ENCODE measurements around the gene LRP6.
"Not testable (repeated sequence)": the region's sequence is repeated elsewhere in the genome, so short reads cannot be mapped to it uniquely, and the experiment has no call there.

Gene LRP6

DNA sequence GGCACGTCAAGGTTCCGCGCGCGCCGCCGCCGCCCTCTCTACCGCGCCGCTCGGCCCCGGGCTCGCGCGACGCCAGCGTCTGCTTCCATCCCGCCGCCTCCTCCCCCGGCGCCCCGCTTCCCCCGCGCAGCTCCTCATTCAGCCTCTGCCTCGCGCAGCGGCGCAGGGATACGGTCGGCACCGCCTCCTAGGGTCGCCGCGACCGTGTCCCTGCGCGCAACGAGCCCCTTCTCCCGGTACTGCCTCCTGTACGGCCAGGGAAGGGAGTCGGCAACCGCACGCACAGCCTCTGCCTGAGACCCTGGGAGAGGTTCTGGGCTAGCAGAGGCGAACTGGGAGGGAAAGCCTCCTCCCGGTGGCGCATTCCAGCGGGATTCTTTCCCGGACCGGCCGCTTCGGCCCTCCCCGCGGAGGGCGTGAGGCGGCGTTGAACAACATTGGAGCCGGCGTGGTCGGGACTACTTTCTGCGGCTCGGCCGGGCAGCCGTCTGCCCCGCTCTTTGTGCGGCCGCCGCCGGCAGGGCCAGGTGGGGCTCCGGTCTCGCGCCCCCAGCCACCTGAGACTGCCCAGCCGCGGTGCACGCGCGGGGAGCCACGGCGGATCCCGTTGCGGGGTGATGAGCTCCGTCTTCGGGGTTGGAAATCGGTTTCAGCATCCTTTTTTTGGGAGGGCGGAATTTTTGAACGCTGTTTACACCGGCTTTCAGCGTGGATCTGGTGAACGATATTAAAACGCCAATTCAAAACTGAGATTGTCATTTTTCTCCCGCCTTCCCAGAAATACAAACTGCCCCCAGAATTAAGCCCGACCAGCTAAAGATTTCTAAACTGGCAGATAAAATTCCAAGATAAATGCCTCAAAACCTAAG is at the start of gene LRP6:
Gene LRP6, minus strand, starts transcription at position 172 of the 869 bp plus-strand sequence. CDS start 309 bp downstream, outside the sequence.
- Histone ChIP-seq H3K4me3 (ENCODE audit: low read depth in 1 of 5, low read length in 5 of 5) (peak within 1 kb of the TSS; percentile 78 to 92 (median 90)), H3K27ac (ENCODE audit: low read depth, low read length) (peak within 1 kb of the TSS; percentile 89), H3K9me3 (ENCODE audit: control insufficient read depth in 5 of 5, low read length in 5 of 5) (no peaks in the 10 kb centered on the region), H3K9ac (ENCODE audit: low read length in 5 of 5) (peak within 1 kb of the TSS; percentile 87 to 99 (median 89)), H3K36me3 (ENCODE audit: control insufficient read depth in 5 of 5, insufficient read depth in 5 of 5, low read length in 5 of 5) (no peaks in the 10 kb centered on the region), H3K27me3 (ENCODE audit: control insufficient read depth in 5 of 5, insufficient read depth in 4 of 5, low read length in 5 of 5) (no peaks in the 10 kb centered on the region), H3K4me1 (ENCODE audit: control insufficient read depth in 5 of 5, insufficient read depth in 5 of 5, low read length in 5 of 5) (peaks cover 0 to 32% (median 26%) of the 10 kb centered on the region in 5 donors)

DNA sequence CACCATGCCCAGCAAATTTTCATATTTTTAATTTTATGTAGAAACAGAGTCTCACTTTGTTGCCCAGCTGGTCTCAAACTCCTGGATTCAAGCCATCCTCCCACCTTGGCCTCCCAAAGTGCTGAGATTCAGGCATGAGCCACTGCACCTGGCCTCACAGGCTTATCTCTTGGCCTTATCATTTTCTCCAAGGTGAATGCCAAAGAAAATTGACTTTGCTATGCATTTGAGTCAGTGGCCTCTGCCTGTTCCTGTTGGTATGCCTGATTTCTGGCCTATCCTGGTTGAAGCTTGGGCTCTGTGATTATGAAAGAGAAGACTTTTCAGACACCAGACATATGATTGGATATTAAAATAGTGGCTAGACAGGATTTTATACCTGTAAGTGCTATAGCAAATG is 49.0 kb upstream of the LRP6 start:
- no peaks in the 10 kb centered on the region for H3K36me3 ChIP-seq (ENCODE audit: control insufficient read depth in 5 of 5, insufficient read depth in 5 of 5, low read length in 5 of 5)
- H3K27ac ChIP-seq (ENCODE audit: low read depth, low read length): no peak overlapping the region
- peaks cover 0 to 9% (median 5%) of the 10 kb centered on the region in 5 donors for H3K4me1 ChIP-seq (ENCODE audit: control insufficient read depth in 5 of 5, insufficient read depth in 5 of 5, low read length in 5 of 5)
- H3K27me3 ChIP-seq (ENCODE audit: control insufficient read depth in 5 of 5, insufficient read depth in 4 of 5, low read length in 5 of 5): no peaks in the 10 kb centered on the region
- H3K9me3 ChIP-seq (ENCODE audit: control insufficient read depth in 5 of 5, low read length in 5 of 5): no peaks in the 10 kb centered on the region
- H3K4me3 ChIP-seq (ENCODE audit: low read depth in 1 of 5, low read length in 5 of 5): no peak overlapping the region
- no peak overlapping the region for H3K9ac ChIP-seq (ENCODE audit: low read length in 5 of 5)

DNA sequence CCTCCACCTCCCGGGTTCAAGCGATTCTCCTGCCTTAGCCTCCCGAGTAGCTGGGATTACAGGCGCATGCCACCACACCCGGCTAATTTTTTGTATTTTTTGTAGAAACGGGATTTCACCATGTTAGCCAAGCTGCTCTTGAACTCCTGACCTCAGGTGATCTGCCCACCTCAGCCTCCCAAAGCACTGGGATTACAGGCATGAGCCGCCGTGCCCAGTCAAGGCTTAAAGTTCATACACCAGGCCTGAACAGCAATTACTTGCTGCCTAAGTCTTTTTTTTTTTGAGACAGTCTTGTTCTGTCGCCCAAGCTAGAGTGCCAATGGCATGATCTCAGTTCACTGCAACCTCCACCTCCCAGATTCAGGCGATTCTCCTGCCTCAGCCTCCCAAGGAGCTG is 43.9 kb upstream of the LRP6 start:
- H3K9ac ChIP-seq (ENCODE audit: low read length in 5 of 5); H3K27me3 ChIP-seq (ENCODE audit: control insufficient read depth in 5 of 5, insufficient read depth in 4 of 5, low read length in 5 of 5); H3K4me1 ChIP-seq (ENCODE audit: control insufficient read depth in 5 of 5, insufficient read depth in 5 of 5, low read length in 5 of 5); H3K27ac ChIP-seq (ENCODE audit: low read depth, low read length); H3K9me3 ChIP-seq (ENCODE audit: control insufficient read depth in 5 of 5, low read length in 5 of 5); H3K36me3 ChIP-seq (ENCODE audit: control insufficient read depth in 5 of 5, insufficient read depth in 5 of 5, low read length in 5 of 5); H3K4me3 ChIP-seq (ENCODE audit: low read depth in 1 of 5, low read length in 5 of 5): not testable (repeated sequence)

DNA sequence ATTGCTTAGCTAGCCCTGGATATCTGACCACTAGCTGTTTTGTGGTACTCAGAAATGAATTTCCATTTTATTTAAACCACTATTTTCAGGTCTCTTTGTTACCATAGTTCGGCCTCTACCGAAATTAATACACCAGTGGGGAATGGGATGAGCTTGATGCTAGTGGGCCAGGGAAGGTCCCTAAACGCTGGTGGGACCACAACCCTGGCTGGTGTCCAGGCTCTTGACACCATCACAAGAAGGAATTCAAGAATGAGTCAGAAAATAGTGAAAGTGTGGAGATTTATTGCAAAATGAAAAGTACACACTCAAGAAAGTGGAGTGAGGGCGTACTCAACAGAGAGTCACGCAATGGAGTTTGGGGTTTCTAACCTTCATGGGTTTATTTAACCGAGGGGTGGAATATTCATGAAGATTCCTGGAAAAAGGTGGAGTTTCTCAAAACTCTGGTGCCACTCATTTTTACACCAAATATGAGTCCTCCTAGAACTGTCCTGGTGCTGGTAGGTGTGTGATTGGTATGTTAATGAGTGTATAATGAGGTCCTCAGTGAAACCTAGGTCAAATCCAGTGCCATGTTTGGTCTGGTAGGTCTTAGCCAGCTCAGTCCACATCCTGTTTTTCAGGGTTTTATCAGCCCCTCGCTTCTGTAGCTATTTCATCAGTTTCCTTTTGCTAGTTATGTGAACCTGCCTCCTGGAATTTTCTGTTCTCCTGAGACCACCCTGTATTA is 38.9 kb upstream of the LRP6 start:
- H3K9ac ChIP-seq (ENCODE audit: low read length in 5 of 5): no peak overlapping the region
- no peak overlapping the region for H3K27ac ChIP-seq (ENCODE audit: low read depth, low read length)

DNA sequence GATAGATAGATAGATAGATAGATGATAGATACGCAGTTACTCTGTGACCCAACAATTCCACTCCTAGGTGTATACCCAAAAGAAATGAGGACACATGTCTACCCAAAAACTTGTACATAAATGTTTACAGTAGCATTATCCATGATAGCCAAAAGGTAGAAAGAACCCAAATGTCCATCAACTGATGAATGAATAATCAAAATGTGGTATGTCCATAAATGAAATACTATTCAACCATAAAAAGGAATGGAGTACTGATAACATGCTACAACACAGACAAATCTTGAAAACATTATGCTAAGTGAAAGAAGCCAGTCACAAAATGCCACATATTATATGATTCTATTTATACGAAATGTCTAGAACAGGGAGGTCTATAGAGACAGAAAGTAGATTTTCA is 36.1 kb upstream of the LRP6 start:
- H3K4me3 ChIP-seq (ENCODE audit: low read depth in 1 of 5, low read length in 5 of 5): no peak overlapping the region

More for the DNA sequence above, 38.9 kb upstream of the LRP6 start:
- Histone ChIP-seq H3K4me1 (ENCODE audit: control insufficient read depth in 5 of 5, insufficient read depth in 5 of 5, low read length in 5 of 5) (no peaks in the 10 kb centered on the region), H3K9me3 (ENCODE audit: control insufficient read depth in 5 of 5, low read length in 5 of 5) (peaks cover 0 to 3% (median 0%) of the 10 kb centered on the region in 5 donors), H3K27me3 (ENCODE audit: control insufficient read depth in 5 of 5, insufficient read depth in 4 of 5, low read length in 5 of 5) (no peaks in the 10 kb centered on the region), H3K4me3 (ENCODE audit: low read depth in 1 of 5, low read length in 5 of 5) (no peak overlapping the region), H3K36me3 (ENCODE audit: control insufficient read depth in 5 of 5, insufficient read depth in 5 of 5, low read length in 5 of 5) (no peaks in the 10 kb centered on the region)

DNA sequence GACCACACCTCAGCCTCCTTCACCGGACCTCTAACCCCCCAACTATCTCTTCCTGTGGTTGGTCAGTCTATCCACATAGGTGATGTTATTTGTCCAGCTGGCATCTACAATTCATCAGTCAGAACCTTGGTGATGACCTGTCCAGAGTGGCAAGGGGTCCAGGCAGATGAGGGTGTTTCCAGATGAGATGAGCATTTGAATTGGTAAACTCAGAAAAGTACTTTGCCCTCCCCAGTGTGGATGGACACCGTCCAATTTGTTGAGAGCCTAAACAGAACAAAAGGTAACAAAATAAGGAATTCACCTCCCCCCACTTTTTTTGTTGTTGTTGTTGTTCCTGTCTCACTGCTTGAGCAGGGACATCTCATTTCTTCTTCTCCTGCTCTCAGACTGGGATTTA is 34.3 kb upstream of the LRP6 start:
- H3K36me3 ChIP-seq (ENCODE audit: control insufficient read depth in 5 of 5, insufficient read depth in 5 of 5, low read length in 5 of 5): no peaks in the 10 kb centered on the region
- H3K27me3 ChIP-seq (ENCODE audit: control insufficient read depth in 5 of 5, insufficient read depth in 4 of 5, low read length in 5 of 5): no peaks in the 10 kb centered on the region
- H3K27ac ChIP-seq (ENCODE audit: low read depth, low read length): no peak overlapping the region

More for the DNA sequence above, 36.1 kb upstream of the LRP6 start:
- Histone ChIP-seq H3K4me1 (ENCODE audit: control insufficient read depth in 5 of 5, insufficient read depth in 5 of 5, low read length in 5 of 5) (no peaks in the 10 kb centered on the region), H3K27me3 (ENCODE audit: control insufficient read depth in 5 of 5, insufficient read depth in 4 of 5, low read length in 5 of 5) (no peaks in the 10 kb centered on the region), H3K27ac (ENCODE audit: low read depth, low read length) (no peak overlapping the region), H3K9ac (ENCODE audit: low read length in 5 of 5) (no peak overlapping the region), H3K9me3 (ENCODE audit: control insufficient read depth in 5 of 5, low read length in 5 of 5) (peaks cover 0 to 3% (median 0%) of the 10 kb centered on the region in 5 donors), H3K36me3 (ENCODE audit: control insufficient read depth in 5 of 5, insufficient read depth in 5 of 5, low read length in 5 of 5) (no peaks in the 10 kb centered on the region)

DNA sequence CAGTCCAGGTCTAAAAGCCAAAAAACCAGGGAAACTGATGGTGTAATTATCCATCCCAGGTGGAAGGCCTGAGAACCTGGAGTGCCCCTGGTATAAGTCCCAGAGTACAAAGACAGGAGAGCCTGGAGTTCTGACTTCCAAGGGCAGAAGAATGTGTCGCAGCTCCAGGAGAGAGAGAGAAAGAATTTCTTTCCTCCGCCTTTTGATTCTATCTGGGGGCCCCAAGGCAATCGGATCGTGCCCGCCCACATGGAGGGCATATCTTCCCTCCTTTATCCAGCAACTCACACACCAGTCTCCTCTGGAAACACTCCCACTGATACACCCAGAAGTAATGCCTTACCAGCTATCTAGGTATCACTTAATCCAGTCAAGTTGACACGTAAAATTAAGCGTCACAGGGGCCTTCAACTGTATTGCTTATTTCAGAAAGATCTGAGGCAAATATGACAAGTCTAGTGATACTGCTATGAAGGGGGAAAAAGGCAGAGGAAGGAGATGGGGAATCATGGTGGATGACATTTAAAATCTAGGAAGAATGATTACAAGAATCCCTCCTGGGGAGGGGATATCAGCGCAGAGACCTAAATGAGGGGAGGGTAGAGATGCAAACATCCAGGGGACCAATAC is 30.5 kb upstream of the LRP6 start:
- no peak overlapping the region for H3K9ac ChIP-seq (ENCODE audit: low read length in 5 of 5)
- H3K9me3 ChIP-seq (ENCODE audit: control insufficient read depth in 5 of 5, low read length in 5 of 5): no peaks in the 10 kb centered on the region
- H3K4me3 ChIP-seq (ENCODE audit: low read depth in 1 of 5, low read length in 5 of 5): no peak overlapping the region
- H3K36me3 ChIP-seq (ENCODE audit: control insufficient read depth in 5 of 5, insufficient read depth in 5 of 5, low read length in 5 of 5): no peaks in the 10 kb centered on the region
- H3K4me1 ChIP-seq (ENCODE audit: control insufficient read depth in 5 of 5, insufficient read depth in 5 of 5, low read length in 5 of 5): peaks cover 0 to 8% (median 5%) of the 10 kb centered on the region in 5 donors
- no peak overlapping the region for H3K27ac ChIP-seq (ENCODE audit: low read depth, low read length)
- H3K27me3 ChIP-seq (ENCODE audit: control insufficient read depth in 5 of 5, insufficient read depth in 4 of 5, low read length in 5 of 5): no peaks in the 10 kb centered on the region

More for the DNA sequence above, 34.3 kb upstream of the LRP6 start:
- H3K9ac ChIP-seq (ENCODE audit: low read length in 5 of 5): no peak overlapping the region
- H3K4me3 ChIP-seq (ENCODE audit: low read depth in 1 of 5, low read length in 5 of 5): no peak overlapping the region
- no peaks in the 10 kb centered on the region for H3K4me1 ChIP-seq (ENCODE audit: control insufficient read depth in 5 of 5, insufficient read depth in 5 of 5, low read length in 5 of 5)
- peaks cover 0 to 3% (median 0%) of the 10 kb centered on the region in 5 donors for H3K9me3 ChIP-seq (ENCODE audit: control insufficient read depth in 5 of 5, low read length in 5 of 5)

DNA sequence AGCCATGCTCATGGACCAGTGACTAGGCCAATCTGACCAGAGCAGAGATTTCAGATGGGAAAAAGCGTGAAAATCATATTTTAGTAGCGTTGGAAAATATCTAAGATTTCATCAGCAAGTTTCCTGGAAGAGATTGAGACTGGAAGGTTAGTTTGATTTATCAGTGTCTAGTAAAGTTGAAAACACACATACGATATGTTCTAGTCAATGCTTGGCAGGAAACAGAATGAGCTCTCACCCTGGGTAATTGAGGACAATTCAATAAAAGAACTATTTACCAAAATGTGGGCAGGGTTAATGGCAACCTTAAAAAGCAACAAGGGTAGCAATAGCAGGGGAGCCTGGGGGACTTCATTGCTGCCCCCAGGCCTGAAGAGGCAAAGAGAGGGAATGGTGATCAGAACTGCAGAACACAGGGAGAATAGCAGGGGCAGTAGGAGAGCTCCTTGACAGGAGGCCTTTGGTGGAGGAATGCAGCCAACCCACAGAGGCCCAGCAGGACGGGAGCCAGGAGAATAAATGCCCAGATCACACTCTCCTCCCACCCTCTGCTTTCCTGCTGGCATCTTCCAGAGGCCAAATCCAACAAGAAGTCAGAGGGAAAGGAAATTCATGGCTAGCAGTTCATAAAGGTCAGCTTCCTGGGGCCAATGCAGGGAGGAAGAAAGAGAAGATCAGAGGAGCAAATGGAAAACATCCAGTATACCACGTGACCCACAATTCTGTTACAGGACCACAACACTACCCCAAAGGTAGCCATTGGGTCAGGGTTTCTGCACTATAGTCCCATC is 27.6 kb upstream of the LRP6 start:
- Histone ChIP-seq H3K36me3 (ENCODE audit: control insufficient read depth in 5 of 5, insufficient read depth in 5 of 5, low read length in 5 of 5) (no peaks in the 10 kb centered on the region), H3K27ac (ENCODE audit: low read depth, low read length) (no peak overlapping the region), H3K4me3 (ENCODE audit: low read depth in 1 of 5, low read length in 5 of 5) (no peak overlapping the region), H3K4me1 (ENCODE audit: control insufficient read depth in 5 of 5, insufficient read depth in 5 of 5, low read length in 5 of 5) (peaks cover 0 to 8% (median 5%) of the 10 kb centered on the region in 5 donors), H3K27me3 (ENCODE audit: control insufficient read depth in 5 of 5, insufficient read depth in 4 of 5, low read length in 5 of 5) (no peaks in the 10 kb centered on the region), H3K9me3 (ENCODE audit: control insufficient read depth in 5 of 5, low read length in 5 of 5) (no peaks in the 10 kb centered on the region), H3K9ac (ENCODE audit: low read length in 5 of 5) (no peak overlapping the region)

DNA sequence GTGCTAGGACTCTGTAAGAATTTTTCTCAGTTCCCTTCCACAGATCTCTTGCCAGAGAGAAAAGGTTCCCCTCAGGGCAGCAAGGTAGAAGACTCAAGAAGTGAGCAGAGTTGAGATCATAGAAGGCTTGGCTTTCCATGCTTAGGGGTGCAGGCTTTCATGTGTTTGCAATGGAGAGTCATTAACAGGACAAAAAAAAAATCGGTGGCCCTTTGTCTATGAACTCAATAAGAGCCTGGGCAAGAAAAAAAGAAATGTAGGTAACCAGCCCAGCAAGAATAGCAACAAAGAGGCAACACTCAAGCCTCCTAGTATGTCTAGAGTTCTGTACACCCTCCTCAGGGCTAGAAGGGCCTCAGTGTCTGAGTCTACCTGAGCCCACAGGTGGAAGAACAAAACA is 23.4 kb upstream of the LRP6 start:
- no peaks in the 10 kb centered on the region for H3K36me3 ChIP-seq (ENCODE audit: control insufficient read depth in 5 of 5, insufficient read depth in 5 of 5, low read length in 5 of 5)
- no peak overlapping the region for H3K4me3 ChIP-seq (ENCODE audit: low read depth in 1 of 5, low read length in 5 of 5)
- peaks cover 0 to 8% (median 5%) of the 10 kb centered on the region in 5 donors for H3K4me1 ChIP-seq (ENCODE audit: control insufficient read depth in 5 of 5, insufficient read depth in 5 of 5, low read length in 5 of 5)
- H3K27me3 ChIP-seq (ENCODE audit: control insufficient read depth in 5 of 5, insufficient read depth in 4 of 5, low read length in 5 of 5): no peaks in the 10 kb centered on the region
- no peaks in the 10 kb centered on the region for H3K9me3 ChIP-seq (ENCODE audit: control insufficient read depth in 5 of 5, low read length in 5 of 5)
- H3K9ac ChIP-seq (ENCODE audit: low read length in 5 of 5): no peak overlapping the region
- no peak overlapping the region for H3K27ac ChIP-seq (ENCODE audit: low read depth, low read length)

All from subcutaneous abdominal adipose tissue (tissue), 5 donors.